Measurements from ENCODE around the gene HCFC1R1. TPM values are rescaled to one million over a fixed set of nuclear protein-coding genes. Genes with fewer than 3 reads are reported as not detected.

Gene HCFC1R1
- total RNA-seq, 1 donor from 2014 or later = 17.7 TPM

- no peaks in the 10 kb centered on the region for H3K36me3 Mint-ChIP-seq (ENCODE audit: low read depth)
- no peak for DNase-seq
- ChIA-PET CTCF (no interaction called here), POLR2A (interaction anchor here (0.6 to 1.5 kb wide), 12 partner anchors 8 to 566 kb away, joined by 3 to 12 read pairs (median 4); partner anchors contain the start of genes ELOB and KCTD5)
- intact Hi-C loops (cut with micrococcal nuclease) = loop anchor here (1.0 kb wide), 2 partner anchors 10 to 45 kb away; partner anchors contain the start of genes PAQR4 and THOC6
- peak overlapping the region; percentile 67 for H3K4me3 Mint-ChIP-seq
- TF ChIP-seq CTCF (IDR thresholded peaks at IDR 0.05) = no peak
- no peak overlapping the region for H3K27ac Mint-ChIP-seq
- no peaks in the 10 kb centered on the region for H3K27me3 Mint-ChIP-seq
- H3K4me1 Mint-ChIP-seq = peaks cover 27% of the 10 kb centered on the region
- H3K9me3 Mint-ChIP-seq = no peaks in the 10 kb centered on the region
- ATAC-seq (ENCODE audit: low read depth) = no peak
These were observed 44.0 kb downstream of the HCFC1R1 start for GRCh38 chr16:2979669-2980226.

GRCh38 chr16:2977440-2977839 is 46.3 kb downstream of the HCFC1R1 start:
- no peak for TF ChIP-seq CTCF (IDR thresholded peaks at IDR 0.05)
- H3K27ac Mint-ChIP-seq = no peak overlapping the region
- no peak overlapping the region for H3K4me3 Mint-ChIP-seq
- no peaks in the 10 kb centered on the region for H3K27me3 Mint-ChIP-seq
- ATAC-seq (ENCODE audit: low read depth) (no peak), DNase-seq (no peak)
- no peaks in the 10 kb centered on the region for H3K9me3 Mint-ChIP-seq
- intact Hi-C loops (cut with micrococcal nuclease) = no loop called here
- H3K4me1 Mint-ChIP-seq = peaks cover 15% of the 10 kb centered on the region
- H3K36me3 Mint-ChIP-seq (ENCODE audit: low read depth) = no peaks in the 10 kb centered on the region
- ChIA-PET CTCF (interaction anchor here (1.5 kb wide), 1 partner anchor 50 kb away, joined by 3 read pairs; no protein-coding TSS in a partner anchor), POLR2A (no interaction called here)

GRCh38 chr16:2976673-2977072 is 47.1 kb downstream of the HCFC1R1 start:
- TF ChIP-seq CTCF (IDR thresholded peaks at IDR 0.05) = no peak
- Mint-ChIP-seq H3K4me1 (peaks cover 12% of the 10 kb centered on the region), H3K27ac (no peak overlapping the region), H3K27me3 (peaks cover 4% of the 10 kb centered on the region), H3K4me3 (no peak overlapping the region), H3K36me3 (ENCODE audit: low read depth) (no peaks in the 10 kb centered on the region), H3K9me3 (no peaks in the 10 kb centered on the region)
- ATAC-seq (ENCODE audit: low read depth) = no peak
- ChIA-PET POLR2A (no interaction called here), CTCF (no interaction called here)
- intact Hi-C loops (cut with micrococcal nuclease) = no loop called here
- no peak for DNase-seq

- H3K27ac Mint-ChIP-seq = no peak overlapping the region
- CTCF ChIA-PET = no interaction called here
These were observed 47.5 kb downstream of the HCFC1R1 start for GRCh38 chr16:2976201-2976600.

More at GRCh38 chr16:2976201-2976600, 47.5 kb downstream of the HCFC1R1 start:
- DNase-seq = no peak
- Mint-ChIP-seq H3K4me1 (peaks cover 9% of the 10 kb centered on the region), H3K4me3 (no peak overlapping the region), H3K36me3 (ENCODE audit: low read depth) (no peaks in the 10 kb centered on the region), H3K27me3 (peaks cover 4% of the 10 kb centered on the region), H3K9me3 (no peaks in the 10 kb centered on the region)
- ATAC-seq (ENCODE audit: low read depth) = no peak
- intact Hi-C loops (cut with micrococcal nuclease) = no loop called here
- POLR2A ChIA-PET = no interaction called here
- no peak for TF ChIP-seq CTCF (IDR thresholded peaks at IDR 0.05)

Measured in activated B cell treated with CpG ODN at 0.5 μM for 24 hours (primary cell).